Uterus (tissue), 2 donors: ENCODE measurements around the gene YBX2.

Experiments
- CTCF ChIP-seq, 4 experiments: fragments of 200-600 bp in 2 of 4; fragments of 450-650 bp in 2 of 4; sonication (generic) in 2 of 4; IDR thresholded peaks; one replicate each; pipeline ENCODE4 v1.5.1; 2016 to 2019; ENCODE audit warnings: antibody characterized with exemption in 4 of 4, mild to moderate bottlenecking in 2 of 4, moderate library complexity in 1 of 4
- POLR2A ChIP-seq, 2 donors: fragments of 450-650 bp; IDR thresholded peaks; one replicate each; pipeline ENCODE4 v1.6.1; 2016; ENCODE audit warnings: antibody characterized with exemption in 2 of 2, mild to moderate bottlenecking in 1 of 2, moderate library complexity in 1 of 2

GRCh38 chr17:7336240-7337175 is 42.1 kb upstream of the YBX2 start, which contains the start of gene ACAP1:
- TF ChIP-seq CTCF (IDR thresholded peaks at IDR 0.05) = no peak
- TF ChIP-seq POLR2A (IDR thresholded peaks at IDR 0.05) = no peak
